ENCODE measurements around the gene YRDC.

DNA sequence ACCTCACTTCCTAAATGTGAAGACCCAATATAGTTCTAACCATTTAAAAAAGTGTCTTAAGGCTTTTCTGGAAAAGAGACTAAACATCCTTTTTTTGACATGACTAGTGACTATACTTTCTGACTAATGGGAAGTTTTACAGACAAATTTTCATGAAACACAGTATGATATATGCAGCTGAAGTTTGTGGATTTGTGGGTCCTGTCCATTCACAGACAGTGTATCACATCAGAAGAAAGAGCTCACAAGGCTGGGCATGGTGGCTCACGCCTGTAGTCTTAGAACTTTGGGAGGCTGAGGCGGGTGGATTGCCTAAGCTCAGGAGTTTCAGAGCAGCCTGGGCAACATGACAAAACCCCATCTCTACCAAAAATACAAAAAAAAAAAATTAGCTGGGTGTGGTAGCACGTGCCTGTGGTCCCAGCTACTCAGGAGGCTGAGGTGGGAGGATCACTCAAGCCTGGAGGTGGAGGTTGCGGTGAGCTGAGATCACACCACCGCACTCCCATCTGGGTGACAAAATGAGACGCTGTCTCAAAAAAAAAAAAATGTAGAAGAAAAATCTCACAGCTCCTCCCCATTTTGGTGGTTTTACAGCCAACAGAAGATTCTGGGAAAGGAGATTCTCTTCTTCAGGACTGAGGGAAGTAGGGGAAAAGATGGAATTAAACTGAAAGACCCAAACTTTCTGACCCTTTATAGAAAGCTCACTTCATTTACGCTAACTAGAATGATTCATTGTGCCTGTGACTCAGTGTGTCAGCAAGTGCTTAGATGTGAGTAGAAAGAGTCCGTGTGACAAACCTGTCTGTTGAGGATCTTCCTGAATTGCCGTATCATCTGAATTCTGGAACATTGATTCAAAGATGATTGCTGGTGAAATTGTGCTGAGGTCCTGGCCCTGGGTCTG lies 15.2 kb upstream of the YRDC start:
- TF ChIP-seq, protein P1, sequence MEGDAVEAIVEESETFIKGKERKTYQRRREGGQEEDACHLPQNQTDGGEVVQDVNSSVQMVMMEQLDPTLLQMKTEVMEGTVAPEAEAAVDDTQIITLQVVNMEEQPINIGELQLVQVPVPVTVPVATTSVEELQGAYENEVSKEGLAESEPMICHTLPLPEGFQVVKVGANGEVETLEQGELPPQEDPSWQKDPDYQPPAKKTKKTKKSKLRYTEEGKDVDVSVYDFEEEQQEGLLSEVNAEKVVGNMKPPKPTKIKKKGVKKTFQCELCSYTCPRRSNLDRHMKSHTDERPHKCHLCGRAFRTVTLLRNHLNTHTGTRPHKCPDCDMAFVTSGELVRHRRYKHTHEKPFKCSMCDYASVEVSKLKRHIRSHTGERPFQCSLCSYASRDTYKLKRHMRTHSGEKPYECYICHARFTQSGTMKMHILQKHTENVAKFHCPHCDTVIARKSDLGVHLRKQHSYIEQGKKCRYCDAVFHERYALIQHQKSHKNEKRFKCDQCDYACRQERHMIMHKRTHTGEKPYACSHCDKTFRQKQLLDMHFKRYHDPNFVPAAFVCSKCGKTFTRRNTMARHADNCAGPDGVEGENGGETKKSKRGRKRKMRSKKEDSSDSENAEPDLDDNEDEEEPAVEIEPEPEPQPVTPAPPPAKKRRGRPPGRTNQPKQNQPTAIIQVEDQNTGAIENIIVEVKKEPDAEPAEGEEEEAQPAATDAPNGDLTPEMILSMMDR (IDR thresholded peaks at IDR 0.05), result no peak
- TF ChIP-seq POLR2A (IDR thresholded peaks at IDR 0.05), result no peak

All from uterus (tissue), 2 donors.